Neural crest cell (in vitro differentiated cells): ENCODE data around the gene RALGDS. TPM values are rescaled to one million over a fixed set of nuclear protein-coding genes. Genes with fewer than 3 reads are reported as not detected.

ENCODE experiments used
- DNase-seq: peaks from one replicate; pipeline ENCODE4 v3.0.0; 2021; ENCODE audit warnings: low read depth, mixed read lengths, low spot score
- H3K27ac Mint-ChIP-seq: one replicate; pipeline ENCODE4 v1.8.0; 2021; ENCODE audit warnings: mild to moderate bottlenecking, mixed read lengths; ENCODE audit not compliant: unreplicated experiment
- H3K27me3 Mint-ChIP-seq: 2 replicates; pipeline ENCODE4 v1.8.0; 2021; ENCODE audit warnings: low read depth, mild to moderate bottlenecking, mixed read lengths
- H3K36me3 Mint-ChIP-seq: 2 replicates; pipeline ENCODE4 v1.8.0; 2021; ENCODE audit warnings: low read depth, mild to moderate bottlenecking, mixed read lengths
- H3K4me1 Mint-ChIP-seq: 2 replicates; pipeline ENCODE4 v1.8.0; 2021; ENCODE audit warnings: mixed read lengths
- H3K4me3 Mint-ChIP-seq: one replicate; pipeline ENCODE4 v1.8.0; 2021; ENCODE audit warnings: mild to moderate bottlenecking, mixed read lengths
- H3K9me3 Mint-ChIP-seq: 2 replicates; pipeline ENCODE4 v1.8.0; 2021; ENCODE audit warnings: mixed read lengths
- total RNA-seq: library from RNA; stranded (reverse); gene quantifications from 2 replicates; pipeline ENCODE4 v1.2.1, GENCODE V29; 2021
- TF ChIP-seq, protein P1 (sequence below): fragments of 200-600 bp; sonication (generic); conservative IDR thresholded peaks from 2 replicates; pipeline ENCODE4 v1.5.0; 2021; ENCODE audit warnings: antibody characterized with exemption, mild to moderate bottlenecking

The RALGDS gene
- total RNA-seq, 1 donor from 2014 or later = 73.8 TPM

- DNase-seq = peak; percentile 74
- TF ChIP-seq, protein P1, sequence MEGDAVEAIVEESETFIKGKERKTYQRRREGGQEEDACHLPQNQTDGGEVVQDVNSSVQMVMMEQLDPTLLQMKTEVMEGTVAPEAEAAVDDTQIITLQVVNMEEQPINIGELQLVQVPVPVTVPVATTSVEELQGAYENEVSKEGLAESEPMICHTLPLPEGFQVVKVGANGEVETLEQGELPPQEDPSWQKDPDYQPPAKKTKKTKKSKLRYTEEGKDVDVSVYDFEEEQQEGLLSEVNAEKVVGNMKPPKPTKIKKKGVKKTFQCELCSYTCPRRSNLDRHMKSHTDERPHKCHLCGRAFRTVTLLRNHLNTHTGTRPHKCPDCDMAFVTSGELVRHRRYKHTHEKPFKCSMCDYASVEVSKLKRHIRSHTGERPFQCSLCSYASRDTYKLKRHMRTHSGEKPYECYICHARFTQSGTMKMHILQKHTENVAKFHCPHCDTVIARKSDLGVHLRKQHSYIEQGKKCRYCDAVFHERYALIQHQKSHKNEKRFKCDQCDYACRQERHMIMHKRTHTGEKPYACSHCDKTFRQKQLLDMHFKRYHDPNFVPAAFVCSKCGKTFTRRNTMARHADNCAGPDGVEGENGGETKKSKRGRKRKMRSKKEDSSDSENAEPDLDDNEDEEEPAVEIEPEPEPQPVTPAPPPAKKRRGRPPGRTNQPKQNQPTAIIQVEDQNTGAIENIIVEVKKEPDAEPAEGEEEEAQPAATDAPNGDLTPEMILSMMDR = no peak
- Mint-ChIP-seq H3K4me3 (peak overlapping the region; percentile 75), H3K27me3 (no peaks in the 10 kb centered on the region), H3K36me3 (no peaks in the 10 kb centered on the region), H3K9me3 (no peaks in the 10 kb centered on the region), H3K27ac (no peak overlapping the region), H3K4me1 (peaks cover 48% of the 10 kb centered on the region)
Observed at GRCh38 chr9:133149130-133150015, 28.3 kb upstream of the RALGDS start.

DNA sequence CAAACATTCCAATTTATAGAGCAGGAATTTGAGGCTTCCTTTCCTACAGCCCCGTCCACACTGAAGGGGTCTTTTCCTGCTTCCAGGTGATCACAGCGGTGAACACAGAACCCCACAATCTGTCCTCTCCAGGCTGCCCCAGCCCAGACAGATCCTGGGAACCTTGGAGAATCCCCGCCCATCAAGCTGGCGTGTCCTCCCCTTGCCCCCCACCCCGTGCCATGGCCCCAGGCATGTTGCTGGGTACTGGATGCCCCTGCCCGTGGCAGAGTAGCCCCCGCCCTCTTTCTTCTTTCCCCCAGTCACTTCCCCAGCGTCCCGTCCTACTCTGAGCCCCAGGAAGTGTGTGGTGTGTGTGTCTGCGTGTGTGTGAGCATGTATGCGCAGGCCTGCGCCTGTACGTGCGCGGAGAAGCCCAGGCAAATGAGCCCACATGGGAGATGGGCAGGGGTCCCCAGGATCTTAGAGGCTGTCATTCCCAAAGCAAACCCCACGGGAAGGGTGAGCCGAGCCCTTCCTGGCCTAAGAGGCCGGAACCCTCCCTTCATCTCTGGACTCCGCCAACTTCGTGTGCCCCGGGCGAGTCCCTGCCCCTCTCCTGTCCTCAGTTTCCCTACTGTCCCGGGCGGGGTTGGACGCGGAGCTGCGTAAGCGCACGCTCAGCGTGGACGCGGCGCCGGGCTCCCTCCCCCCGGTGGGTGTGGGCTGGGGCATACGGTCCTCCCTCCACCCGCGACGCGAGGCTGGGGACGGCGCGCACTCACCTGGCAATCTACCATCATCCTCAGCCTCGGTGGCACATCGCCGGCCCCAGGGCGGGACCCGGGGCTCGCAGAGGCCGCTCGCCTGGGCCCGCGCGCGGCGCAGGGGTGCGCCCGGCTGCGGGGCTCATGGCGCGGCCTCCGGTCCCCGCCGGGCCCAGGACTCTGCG, 27.4 kb upstream of the RALGDS start:
- DNase-seq = peak; percentile 30
- Mint-ChIP-seq H3K36me3 (no peaks in the 10 kb centered on the region), H3K27ac (peak overlapping the region; percentile 84), H3K4me3 (peak overlapping the region; percentile 95), H3K27me3 (no peaks in the 10 kb centered on the region), H3K9me3 (no peaks in the 10 kb centered on the region), H3K4me1 (peaks cover 53% of the 10 kb centered on the region)
- TF ChIP-seq, protein P1 = no peak

DNA sequence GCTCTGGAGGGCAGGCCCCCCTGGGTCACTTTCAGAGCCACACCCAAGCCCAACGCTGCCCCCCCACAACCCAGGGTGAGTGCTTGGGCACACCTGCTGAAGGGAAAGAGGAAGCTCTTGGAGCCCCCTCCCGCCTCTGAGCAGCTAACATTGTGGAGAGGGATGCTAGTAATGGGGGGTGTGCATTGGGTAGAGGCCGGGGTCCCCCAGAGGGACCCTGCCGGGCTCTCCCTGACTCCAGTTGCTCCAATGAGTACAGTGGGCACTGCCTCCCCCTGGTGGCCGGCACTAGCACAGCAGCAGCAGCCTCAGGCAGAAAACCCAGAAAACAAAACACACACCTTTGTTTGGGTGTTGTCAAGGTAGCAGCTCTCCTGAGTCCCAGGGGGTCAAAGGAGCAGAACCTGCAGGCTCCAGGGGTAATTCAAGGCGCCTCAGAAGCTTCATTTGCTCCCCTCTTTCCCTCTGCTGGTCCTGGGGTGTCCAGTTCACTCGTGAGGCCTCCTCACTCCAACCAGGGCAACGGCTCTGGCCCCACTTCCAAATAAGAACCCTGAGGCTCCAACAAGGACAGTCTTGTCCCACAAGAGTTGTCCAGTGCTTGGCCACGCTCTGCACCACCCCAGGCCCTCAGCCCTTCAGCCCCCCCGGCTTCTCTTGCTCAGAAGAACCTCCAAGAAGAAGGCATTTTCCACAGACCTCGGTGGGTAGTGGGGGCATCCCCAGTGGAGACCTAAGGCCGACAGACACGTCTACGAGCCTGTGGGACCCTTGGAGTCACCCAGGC, 26.6 kb upstream of the RALGDS start:
- Mint-ChIP-seq H3K36me3 (no peaks in the 10 kb centered on the region), H3K27ac (peak overlapping the region; percentile 78), H3K4me3 (peak overlapping the region; percentile 95), H3K9me3 (no peaks in the 10 kb centered on the region), H3K27me3 (no peaks in the 10 kb centered on the region), H3K4me1 (peaks cover 47% of the 10 kb centered on the region)
- DNase-seq = peak; percentile 81
- TF ChIP-seq, protein P1 = peak; percentile 94

GRCh38 chr9:133146746-133147411, 25.8 kb upstream of the RALGDS start:
- Mint-ChIP-seq H3K27ac (no peak overlapping the region), H3K4me3 (peak overlapping the region; percentile 95), H3K36me3 (no peaks in the 10 kb centered on the region), H3K4me1 (peaks cover 44% of the 10 kb centered on the region), H3K9me3 (no peaks in the 10 kb centered on the region), H3K27me3 (no peaks in the 10 kb centered on the region)
- no peak for DNase-seq
- TF ChIP-seq, protein P1 = no peak
